GM12801 (cell line): Measurements from ENCODE around the gene CFAP20DC.

Source experiments
- CTCF ChIP-seq: IDR thresholded peaks from one replicate; pipeline ENCODE4 v1.5.1; 2011; ENCODE audit warnings: control low read depth; ENCODE audit not compliant: insufficient read length; ENCODE audit errors: extremely low read depth

CFAP20DC gene

GRCh38 chr3:58989163-58989562 is 60.7 kb downstream of the CFAP20DC start:
- no peak for TF ChIP-seq CTCF

GRCh38 chr3:58988041-58988440 is 61.8 kb downstream of the CFAP20DC start:
- no peak for TF ChIP-seq CTCF

DNA sequence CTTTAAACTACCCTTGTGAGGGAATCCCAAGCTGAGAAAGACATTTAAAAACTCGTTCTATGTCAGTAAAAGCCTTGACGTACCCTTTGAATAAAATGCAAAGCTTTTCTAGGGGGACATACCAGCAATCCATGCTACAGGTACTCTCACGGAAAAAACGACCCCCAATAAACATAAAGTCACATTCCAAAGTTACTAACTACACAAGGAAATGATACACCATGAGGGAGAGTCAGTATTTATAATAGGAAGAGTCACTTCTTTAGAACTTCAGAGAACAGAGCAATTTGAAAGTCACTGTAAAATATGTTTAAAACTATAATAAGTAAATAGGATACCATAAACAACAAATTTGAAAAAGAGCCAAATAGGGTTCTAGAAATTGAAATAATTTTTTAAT is 63.2 kb downstream of the CFAP20DC start:
- TF ChIP-seq CTCF = no peak

GRCh38 chr3:58979840-58980239 is 70.0 kb downstream of the CFAP20DC start:
- TF ChIP-seq CTCF = no peak

GRCh38 chr3:58973796-58974195 is 76.0 kb downstream of the CFAP20DC start:
- TF ChIP-seq CTCF = no peak

GRCh38 chr3:58965865-58966264 is 84.0 kb downstream of the CFAP20DC start:
- TF ChIP-seq CTCF = no peak

GRCh38 chr3:58963928-58964503 is 85.8 kb downstream of the CFAP20DC start:
- no peak for TF ChIP-seq CTCF
